Transverse colon (tissue), 4 donors: ENCODE results near the gene KCNAB3. TPM values are rescaled to one million over a fixed set of nuclear protein-coding genes. Genes with fewer than 3 reads are reported as not detected.

Experiments used
- DNase-seq: peaks from one replicate; pipeline ENCODE4 v3.0.0-alpha.2; 2019
- H3K27ac ChIP-seq, 4 donors: fragments of 200-600 bp; sonication (generic); 2 replicates each; pipeline ENCODE4 v1.5.1; 2016 to 2018; ENCODE audit warnings: inconsistent platforms in 4 of 4
- H3K27me3 ChIP-seq: fragments of 200-600 bp; sonication (generic); 2 replicates; pipeline ENCODE4 v1.5.1; 2017; ENCODE audit warnings: inconsistent platforms
- H3K36me3 ChIP-seq, 4 donors: fragments of 200-600 bp; sonication (generic); 2 replicates each; pipeline ENCODE4 v1.5.1; 2017 to 2019; ENCODE audit warnings: inconsistent platforms in 4 of 4
- H3K4me1 ChIP-seq, 4 donors: fragments of 200-600 bp; sonication (generic); 2 replicates each; pipeline ENCODE4 v1.5.1; 2017 to 2020; ENCODE audit warnings: inconsistent platforms in 4 of 4
- H3K4me3 ChIP-seq, 4 donors: fragments of 200-600 bp; sonication (generic); 1 replicate in 1 of 4; 2 replicates in 3 of 4; pipeline versions ENCODE4 v1.5.1 to v1.6.1; 2017 to 2019; ENCODE audit warnings: inconsistent platforms in 4 of 4
- H3K9me3 ChIP-seq, 2 donors: fragments of 200-600 bp; sonication (generic); 2 replicates each; pipeline ENCODE4 v1.5.1; 2017 to 2019; ENCODE audit warnings: inconsistent platforms in 2 of 2
- CTCF ChIP-seq, 5 experiments: fragments of 200-600 bp in 3 of 5; fragments of 450-650 bp in 2 of 5; sonication (generic) in 3 of 5; IDR thresholded peaks; 1 replicate in 2 of 5; 2 replicates in 3 of 5; pipeline ENCODE4 v1.5.1; 2016 to 2017; ENCODE audit warnings: antibody characterized with exemption in 5 of 5, inconsistent platforms in 3 of 5, mild to moderate bottlenecking in 2 of 5, moderate library complexity in 1 of 5
- EP300 ChIP-seq: sonication (generic); formaldehyde crosslinking; IDR thresholded peaks from one replicate; pipeline ENCODE4 v1.6.1; 2017; ENCODE audit warnings: antibody characterized with exemption, low read depth
- POLR2A ChIP-seq: fragments of 450-650 bp; IDR thresholded peaks from one replicate; pipeline ENCODE4 v1.6.1; 2016; ENCODE audit warnings: antibody characterized with exemption, mild to moderate bottlenecking, moderate library complexity
- POLR2AphosphoS5 ChIP-seq, 3 donors: sonication (generic); formaldehyde crosslinking; IDR thresholded peaks; one replicate each; pipeline ENCODE4 v1.6.1; 2016; ENCODE audit warnings: antibody characterized with exemption in 3 of 3
- WGBS, 2 donors: methylation state at CpG; one replicate each; pipeline ENCODE4 v1.1.5; 2018; ENCODE audit warnings: low coverage in 1 of 2; 5-methylcytosine and 5-hydroxymethylcytosine counted together
- in situ Hi-C, 4 donors: fragments of 200-750 bp; cut with MboI; loops; one replicate each; pipeline versions ENCODE4 v1.15.0 to v1.15.1; 2017; ENCODE audit warnings: low sequenced_read_pairs in 3 of 4, low pct_ligation_motif_present in 1 of 4, low pct_unique_long_range_greater_than_20kb in 1 of 4
- intact Hi-C: fragments of 100-400 bp; cut with DNase I; formaldehyde crosslinking; loops from one replicate; pipeline ENCODE4 v1.15.1; 2023; ENCODE audit warnings: low total_unique reads
- small RNA-seq, 4 donors: library from RNA; depleted of rRNA; stranded (forward); fragments of <200 nt; gene quantifications; one replicate each; pipeline ENCODE3, GENCODE V24; 2016
- total RNA-seq, 4 donors: library from RNA; depleted of rRNA; stranded (reverse); fragments of >200 nt; gene quantifications; one replicate each; pipeline ENCODE4 v1.1.0, GENCODE V29; 2016

Gene KCNAB3
- total RNA-seq, 4 donors from 2014 or later, result 0.40 to 1.6 (median 0.82) TPM; not detected in 1

GRCh38 chr17:7878234-7878633 lies 51.4 kb downstream of the KCNAB3 start:
- H3K27ac ChIP-seq, result no peak overlapping the region
- in situ Hi-C loops (no loop called here), intact Hi-C loops (no loop called here)
- H3K4me1 ChIP-seq, result peaks cover 4 to 40% (median 22%) of the 10 kb centered on the region in 4 donors
- no peaks in the 10 kb centered on the region for H3K27me3 ChIP-seq
- no peak overlapping the region for H3K4me3 ChIP-seq
- no peak for DNase-seq
- peaks cover 0 to 11% (median 0%) of the 10 kb centered on the region in 4 donors for H3K36me3 ChIP-seq
- TF ChIP-seq EP300, result no peak
- TF ChIP-seq POLR2AphosphoS5 (IDR thresholded peaks at IDR 0.05), result no peak
- no peak for TF ChIP-seq CTCF (IDR thresholded peaks at IDR 0.05)
- no peak for TF ChIP-seq POLR2A
- 81 to 97% methylated on average over 3 to 7 of the region's 7 CpGs for WGBS, 2 donors
- H3K9me3 ChIP-seq, result no peaks in the 10 kb centered on the region

GRCh38 chr17:7875804-7876370 lies 53.8 kb downstream of the KCNAB3 start:
- TF ChIP-seq POLR2A (no peak), EP300 (no peak), POLR2AphosphoS5 (IDR thresholded peaks at IDR 0.05) (no peak), CTCF (IDR thresholded peaks at IDR 0.05) (no peak)
- 81 to 85% methylated on average over 2 of the region's 2 CpGs for WGBS, 2 donors
- Histone ChIP-seq H3K4me1 (peaks cover 0 to 17% (median 4%) of the 10 kb centered on the region in 4 donors), H3K9me3 (no peaks in the 10 kb centered on the region), H3K36me3 (peaks cover 0 to 16% (median 0%) of the 10 kb centered on the region in 4 donors), H3K27me3 (no peaks in the 10 kb centered on the region), H3K27ac (no peak overlapping the region), H3K4me3 (no peak overlapping the region)
- intact Hi-C loops (no loop called here), in situ Hi-C loops (no loop called here)
- no peak for DNase-seq

DNA sequence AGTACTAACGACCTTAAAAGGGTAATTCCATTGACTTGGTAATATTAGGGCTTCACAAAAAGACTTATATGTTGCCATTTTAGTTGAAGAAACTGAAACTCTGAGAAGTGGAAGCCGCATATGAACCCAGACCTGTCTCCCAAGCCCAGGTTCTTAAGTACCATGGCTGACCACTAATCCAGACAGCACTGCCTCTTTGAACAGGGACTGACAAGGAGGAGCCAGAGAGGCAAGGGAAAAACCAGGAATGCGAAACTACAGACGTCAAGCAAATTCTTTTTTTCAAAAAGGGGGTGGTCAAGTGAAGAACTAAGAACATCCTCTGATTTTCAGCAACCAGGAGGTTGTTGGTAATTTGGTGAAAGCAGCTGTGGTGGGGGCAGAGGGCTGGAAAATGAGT lies 56.6 kb downstream of the KCNAB3 start:
- intact Hi-C loops, result loop anchor here (5.0 kb wide), 1 partner anchor 109 kb away; no protein-coding TSS in a partner anchor
- in situ Hi-C loops, result loop anchor here in 2 of 4 donors (25.0 kb wide), 1 partner anchor 114 kb away; no protein-coding TSS in a partner anchor
- peaks cover 0 to 5% (median 0%) of the 10 kb centered on the region in 4 donors for H3K36me3 ChIP-seq

More for the DNA sequence above, 56.6 kb downstream of the KCNAB3 start:
- Histone ChIP-seq H3K9me3 (no peaks in the 10 kb centered on the region), H3K4me3 (no peak overlapping the region), H3K27me3 (no peaks in the 10 kb centered on the region), H3K4me1 (peaks cover 0 to 6% (median 2%) of the 10 kb centered on the region in 4 donors), H3K27ac (no peak overlapping the region)
- 69 to 75% methylated on average over 4 of the region's 4 CpGs for WGBS, 2 donors
- TF ChIP-seq CTCF (IDR thresholded peaks at IDR 0.05), result no peak
- no peak for TF ChIP-seq POLR2A
- no peak for TF ChIP-seq POLR2AphosphoS5 (IDR thresholded peaks at IDR 0.05)
- no peak for TF ChIP-seq EP300
- no peak for DNase-seq

Small RNAs within 50 kb of the gene (small RNA-seq; reads per million reads assigned to genes)
- 0.24 to 2.2 (median 0.65) reads per million in 4 donors for gene SCARNA21

Other genes starting within 250 kb of the KCNAB3 start
- 10 to 100 TPM; 27.9 to 49.7 (median 31.7) TPM for gene TP53, start 242.4 kb downstream of the KCNAB3 start, total RNA-seq
- 10 to 100 TPM in 1 of 4 donors, 1 to 10 TPM in 3; 3.7 to 33.0 (median 6.0) TPM for gene WRAP53, start 241.4 kb downstream of the KCNAB3 start, total RNA-seq
- gene EFNB3, start 224.7 kb downstream of the KCNAB3 start, total RNA-seq, result under 1 TPM in 2 of 4 donors, not detected in 2; 0.32 to 0.41 TPM
- gene DNAH2, start 212.1 kb downstream of the KCNAB3 start, total RNA-seq, result under 1 TPM; under 0.01 to 0.55 (median 0.18) TPM
- gene KDM6B, start 95.6 kb downstream of the KCNAB3 start, total RNA-seq, result 10 to 100 TPM; 18.3 to 33.7 (median 30.2) TPM
- 10 to 100 TPM in 1 of 4 donors, 1 to 10 TPM in 3; 2.4 to 13.1 (median 6.8) TPM for gene TMEM88, start 74.8 kb downstream of the KCNAB3 start, total RNA-seq
- gene NAA38, start 72.3 kb downstream of the KCNAB3 start, total RNA-seq, result 10 to 100 TPM; 59.8 to 95.3 (median 86.5) TPM
- 10 to 100 TPM in 1 of 4 donors, 1 to 10 TPM in 2, not detected in 1; 4.9 to 50.4 (median 9.6) TPM for gene CYB5D1, start 71.9 kb downstream of the KCNAB3 start, total RNA-seq
- gene CHD3, start 41.1 kb downstream of the KCNAB3 start, total RNA-seq, result 10 to 100 TPM; 53.0 to 71.6 (median 62.0) TPM
- gene RNF227, start 13.6 kb downstream of the KCNAB3 start, total RNA-seq, result 1 to 10 TPM in 2 of 4 donors, under 1 TPM in 1, not detected in 1; 0.75 to 3.4 (median 2.7) TPM
- 10 to 100 TPM; 42.7 to 70.9 (median 68.8) TPM for gene TRAPPC1, start 2.1 kb upstream of the KCNAB3 start, total RNA-seq
- 10 to 100 TPM; 22.7 to 62.1 (median 31.6) TPM for gene CNTROB, start 2.4 kb upstream of the KCNAB3 start, total RNA-seq
- gene GUCY2D, start 72.8 kb upstream of the KCNAB3 start, total RNA-seq, result under 1 TPM in 1 of 4 donors, not detected in 3; 0.14 TPM
- gene ALOX15B, start 109.2 kb upstream of the KCNAB3 start, total RNA-seq, result 10 to 100 TPM in 1 of 4 donors, 1 to 10 TPM in 3; 3.3 to 44.4 (median 5.4) TPM
- gene ALOX12B, start 157.9 kb upstream of the KCNAB3 start, total RNA-seq, result not detected
- under 1 TPM in 1 of 4 donors, not detected in 3; 0.79 TPM for gene ALOXE3, start 188.7 kb upstream of the KCNAB3 start, total RNA-seq
- gene HES7, start 194.2 kb upstream of the KCNAB3 start, total RNA-seq, result not detected
- 100 to 1,000 TPM in 2 of 4 donors, 10 to 100 TPM in 2; 55.9 to 211 (median 109) TPM for gene PER1, start 222.5 kb upstream of the KCNAB3 start, total RNA-seq
- 10 to 100 TPM; 20.9 to 49.4 (median 30.1) TPM for gene VAMP2, start 233.1 kb upstream of the KCNAB3 start, total RNA-seq
- gene TMEM107, start 246.5 kb upstream of the KCNAB3 start, total RNA-seq, result 10 to 100 TPM in 2 of 4 donors, 1 to 10 TPM in 2; 1.5 to 74.6 (median 18.3) TPM